ENCODE results near the gene FBXO17.

The FBXO17 gene

DNA sequence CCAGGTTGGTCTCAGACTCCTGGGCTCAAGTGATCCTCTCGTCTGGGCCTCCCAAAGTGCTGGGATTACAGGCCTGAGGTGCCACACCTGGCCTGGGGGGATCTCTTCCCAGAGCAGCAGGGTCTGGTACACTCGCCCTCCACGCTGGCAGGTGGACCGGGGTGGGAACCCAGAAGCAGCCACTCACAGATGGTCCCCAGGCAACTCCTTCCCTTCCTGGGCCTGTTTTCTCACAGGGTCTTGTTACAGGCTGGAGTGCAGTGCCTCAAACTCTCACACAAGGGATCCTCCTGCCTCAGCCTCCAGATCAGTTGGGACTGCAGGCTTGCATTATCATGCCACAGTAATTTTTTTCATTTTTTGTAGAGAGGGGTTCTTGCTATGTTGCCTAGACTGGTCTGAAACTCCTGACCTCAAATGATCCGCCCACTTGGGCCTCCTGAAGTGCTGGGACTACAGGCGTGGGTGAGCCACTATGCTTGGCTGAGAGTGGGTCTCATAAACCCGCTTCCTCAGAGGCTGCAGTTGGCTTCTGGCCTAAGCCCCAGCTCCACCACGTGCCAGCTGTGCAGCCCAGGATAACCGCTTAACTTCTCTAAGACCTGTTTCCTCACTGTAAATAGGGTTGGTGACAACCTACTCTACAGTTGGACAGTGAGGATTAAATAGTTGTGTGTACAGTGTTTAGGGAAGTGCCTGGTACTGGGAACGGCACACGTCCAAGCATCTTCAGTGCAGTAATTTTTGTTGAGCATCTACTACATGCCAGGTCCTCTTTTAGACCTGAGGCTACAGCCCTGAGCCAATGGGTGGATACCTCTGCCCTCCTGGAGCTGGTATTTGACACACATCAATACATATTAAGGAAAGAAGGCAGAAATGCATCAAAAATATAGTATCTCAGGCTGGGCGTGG, 62.7 kb downstream of the FBXO17 start:
- FAIRE-seq: no peak

DNA sequence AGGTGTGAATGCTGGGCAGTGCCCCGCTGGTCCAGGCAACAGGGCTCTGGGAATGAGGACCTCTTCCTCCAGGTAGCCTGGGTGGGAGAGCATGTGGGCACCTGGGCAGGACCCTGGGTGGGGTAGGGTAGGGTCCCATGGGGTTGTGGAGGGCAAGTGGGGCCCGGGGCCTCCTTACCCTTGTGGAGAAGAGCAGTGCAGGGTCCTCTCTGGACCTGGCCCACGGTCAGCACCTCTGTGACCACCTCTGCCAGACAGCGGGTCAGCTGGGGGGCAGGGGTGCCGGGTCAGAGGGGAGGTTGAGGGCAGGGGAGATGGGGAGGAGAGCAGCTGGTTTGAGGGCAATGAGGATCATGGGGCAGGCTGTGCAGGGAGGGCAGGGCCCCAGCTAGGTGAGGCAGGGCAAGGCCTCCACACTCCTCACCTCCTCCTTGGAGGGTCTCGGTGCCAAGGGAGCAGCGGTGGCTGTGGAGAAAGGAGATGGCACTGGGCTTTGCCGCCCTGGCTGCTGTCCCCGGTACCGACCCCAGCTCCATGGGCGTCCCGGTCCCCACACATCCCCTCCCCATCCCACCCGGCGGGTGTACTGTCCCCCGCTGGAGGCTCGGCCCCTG, 64.0 kb downstream of the FBXO17 start:
- no peak for FAIRE-seq

GRCh38 chr19:38910488-38910887, 65.1 kb downstream of the FBXO17 start:
- no peak for FAIRE-seq

DNA sequence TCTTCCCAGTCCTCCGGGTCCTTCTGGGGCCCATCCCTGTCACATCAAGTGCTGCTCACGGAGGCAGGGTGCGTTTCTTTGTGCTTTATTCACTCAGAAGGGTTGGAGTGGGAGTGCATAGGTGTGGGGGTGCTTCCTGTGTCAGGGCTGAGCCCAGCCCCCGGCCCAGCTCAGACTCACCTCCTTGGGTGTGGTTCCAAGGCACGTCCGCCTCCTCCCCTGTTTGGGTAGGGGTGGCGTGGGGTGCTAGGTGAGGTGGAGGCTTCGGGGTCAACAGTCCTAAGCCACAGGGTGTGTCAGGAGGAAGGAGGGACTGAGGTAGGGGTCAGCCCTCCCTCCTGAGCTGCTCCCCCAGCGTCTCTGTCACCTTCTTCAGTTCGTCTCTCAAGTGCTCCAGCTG, 66.6 kb downstream of the FBXO17 start:
- no peak for FAIRE-seq

GRCh38 chr19:38907670-38908069, 67.9 kb downstream of the FBXO17 start:
- FAIRE-seq: no peak

DNA sequence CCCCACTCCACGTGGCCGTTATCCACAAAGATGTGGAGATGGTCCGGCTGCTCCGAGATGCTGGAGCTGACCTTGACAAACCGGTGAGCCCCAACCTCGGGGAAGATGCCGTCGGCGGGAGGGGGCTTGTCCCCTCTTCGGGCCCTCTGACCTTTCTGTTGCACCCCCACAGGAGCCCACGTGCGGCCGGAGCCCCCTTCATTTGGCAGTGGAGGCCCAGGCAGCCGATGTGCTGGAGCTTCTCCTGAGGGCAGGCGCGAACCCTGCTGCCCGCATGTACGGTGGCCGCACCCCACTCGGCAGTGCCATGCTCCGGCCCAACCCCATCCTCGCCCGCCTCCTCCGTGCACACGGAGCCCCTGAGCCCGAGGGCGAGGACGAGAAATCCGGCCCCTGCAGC, 68.3 kb downstream of the FBXO17 start:
- FAIRE-seq: no peak

DNA sequence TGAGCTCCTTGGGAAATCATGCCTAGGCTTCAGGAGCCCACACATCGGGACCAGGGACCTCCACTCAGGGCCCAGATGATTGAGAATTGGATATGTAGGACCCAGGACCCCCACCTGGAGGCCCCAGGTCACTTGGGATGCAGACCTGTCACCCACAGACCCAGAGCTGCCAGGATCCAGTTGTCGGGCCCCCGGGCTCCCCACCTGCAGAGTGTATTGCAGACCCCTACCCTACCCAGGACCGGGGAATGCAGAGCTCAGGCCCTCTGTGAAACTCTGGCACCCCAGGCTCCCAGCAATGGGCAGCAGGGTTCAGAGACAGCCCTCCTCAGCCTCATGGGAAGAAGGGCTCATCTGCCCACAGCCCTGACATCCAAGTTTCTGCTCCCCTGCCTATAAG, 69.9 kb downstream of the FBXO17 start:
- no peak for FAIRE-seq

DNA sequence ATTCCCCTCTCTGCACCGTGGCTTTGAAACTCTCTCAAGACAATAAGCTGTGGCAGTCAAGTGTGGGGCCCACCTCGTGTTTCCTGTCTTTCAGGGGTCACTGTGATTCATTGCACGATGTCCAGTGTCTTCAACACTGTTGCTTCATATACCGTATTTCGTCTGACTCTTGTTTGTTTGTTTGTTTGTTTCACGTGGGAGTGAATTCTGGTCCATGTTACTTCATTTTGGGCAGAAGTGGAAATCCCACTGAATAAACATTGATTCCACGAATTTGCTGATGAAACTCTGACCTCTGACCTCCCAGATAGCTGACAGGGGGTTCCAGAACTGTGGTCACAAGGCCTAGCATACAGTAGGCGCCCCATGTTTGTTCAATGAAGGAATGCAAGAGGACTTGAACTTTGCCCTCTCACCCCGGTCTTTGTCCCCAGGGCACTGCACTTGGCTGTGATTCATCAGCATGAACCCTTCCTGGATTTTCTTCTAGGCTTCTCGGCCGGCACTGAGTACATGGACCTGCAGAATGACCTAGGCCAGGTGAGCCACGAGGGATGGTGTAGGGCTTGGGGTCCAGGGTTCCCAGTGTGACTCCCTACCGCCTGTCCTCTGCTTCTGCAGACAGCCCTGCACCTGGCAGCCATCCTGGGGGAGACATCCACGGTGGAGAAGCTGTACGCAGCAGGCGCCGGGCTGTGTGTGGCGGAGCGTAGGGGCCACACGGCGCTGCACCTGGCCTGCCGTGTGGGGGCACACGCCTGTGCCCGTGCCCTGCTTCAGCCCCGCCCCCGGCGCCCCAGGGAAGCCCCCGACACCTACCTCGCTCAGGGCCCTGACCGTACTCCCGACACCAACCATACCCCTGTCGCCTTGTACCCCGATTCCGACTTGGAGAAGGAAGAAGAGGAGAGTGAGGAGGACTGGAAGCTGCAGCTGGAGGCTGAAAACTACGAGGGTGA, 70.7 kb downstream of the FBXO17 start:
- no peak for FAIRE-seq

GRCh38 chr19:38901683-38902082, 73.9 kb downstream of the FBXO17 start:
- no peak for FAIRE-seq

GRCh38 chr19:38900743-38901190, 74.8 kb downstream of the FBXO17 start:
- FAIRE-seq: no peak

- peak; percentile 6 for FAIRE-seq
Observed at GRCh38 chr19:38900202-38900629, 75.3 kb downstream of the FBXO17 start.

GRCh38 chr19:38899447-38900201, 75.9 kb downstream of the FBXO17 start, which contains the start of the genes NFKBIB and SIRT2:
NFKBIB (plus strand) TSS chr19:38899969; CDS start chr19:38900033, 64 bp downstream.
SIRT2 (minus strand) TSS chr19:38899618; CDS start chr19:38899521, 97 bp downstream.
- peak; percentile 99 for FAIRE-seq

GRCh38 chr19:38898788-38899446, 76.6 kb downstream of the FBXO17 start:
- no peak for FAIRE-seq

GRCh38 chr19:38894968-38895367, 80.6 kb downstream of the FBXO17 start:
- FAIRE-seq: no peak

DNA sequence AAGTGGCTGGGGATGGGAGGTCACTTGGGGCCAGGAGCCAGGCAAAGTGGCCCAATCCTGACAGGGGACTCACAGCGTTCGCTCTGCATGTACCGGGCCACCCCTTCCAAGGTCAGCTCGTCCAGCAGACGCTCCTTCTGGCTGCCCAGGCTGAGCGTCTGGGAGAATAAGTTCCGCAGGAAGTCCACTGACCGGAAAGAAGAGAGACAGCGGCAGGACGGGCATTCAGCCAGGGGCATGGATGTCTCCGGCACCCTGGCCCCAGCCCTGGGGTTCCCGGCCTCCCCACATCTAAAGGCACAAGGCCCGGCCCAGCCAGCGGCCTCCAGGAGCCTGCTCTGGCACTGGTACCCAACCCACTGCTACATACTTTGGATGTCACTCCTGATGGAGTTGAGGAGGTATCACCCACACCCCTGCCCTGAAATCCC, 82.2 kb downstream of the FBXO17 start:
- no peak for FAIRE-seq

DNA sequence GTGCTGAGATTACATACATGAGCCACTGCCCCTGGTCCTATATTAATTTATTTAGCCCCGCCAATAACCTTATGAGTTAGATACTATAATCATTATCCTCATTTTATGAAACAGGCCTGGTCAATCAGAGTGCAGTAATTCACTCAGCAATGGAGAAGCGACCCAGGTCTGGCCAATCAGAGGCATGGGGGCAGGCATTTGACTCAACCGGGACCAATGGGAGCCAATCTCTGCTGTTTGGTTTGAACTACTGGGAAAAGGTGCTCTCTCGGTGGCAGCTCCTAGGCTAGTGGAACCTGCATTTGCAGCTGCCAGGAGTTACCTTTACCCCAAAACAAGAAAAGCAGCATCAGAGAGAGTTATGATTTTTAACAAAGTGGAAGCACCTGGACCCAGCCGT, 82.7 kb downstream of the FBXO17 start:
- FAIRE-seq: no peak

DNA sequence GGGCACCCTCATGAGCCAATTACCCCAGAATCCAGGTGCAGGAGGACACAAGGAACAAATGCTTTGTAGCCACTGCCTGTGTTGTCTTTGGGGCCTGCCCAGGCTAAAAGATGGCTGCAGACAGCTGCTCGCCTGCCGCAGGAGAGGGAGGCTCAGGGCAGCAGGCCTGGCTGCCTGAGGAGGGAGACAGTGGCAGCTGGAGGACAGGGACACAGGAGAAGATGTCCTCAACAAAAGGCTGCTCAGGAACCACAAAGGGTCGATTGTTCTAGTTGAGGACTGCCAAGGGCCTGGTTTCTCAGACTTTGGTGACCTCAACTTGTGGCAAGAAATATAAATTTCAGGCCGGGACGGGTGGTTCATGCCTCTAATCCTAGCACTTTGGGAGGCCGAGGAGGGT, 83.8 kb downstream of the FBXO17 start:
- FAIRE-seq: no peak

Measured in G401.6 (cell line).